Mesenteric fat pad (tissue), 1 donor: ENCODE measurements around the gene KCNE4. TPM values are rescaled to one million over a fixed set of nuclear protein-coding genes. Genes with fewer than 3 reads are reported as not detected.
"Not testable (repeated sequence)": the region's sequence is repeated elsewhere in the genome, so short reads cannot be mapped to it uniquely, and the experiment has no call there.

Experiments used
- DNase-seq: peaks from one replicate; pipeline ENCODE4 v3.0.0-alpha.2; 2020; ENCODE audit warnings: low spot score
- total RNA-seq: library from RNA; stranded (reverse); fragmentation: NEBNext Ultra II Directional; extraction: Animal tissue kit (Norgen Biotek cat#: 25700); gene quantifications from one replicate; pipeline ENCODE4 v1.2.1, GENCODE V29; 2021
- donor health status: DM: yes; HTN: yes; CAD: no.

The KCNE4 gene
- total RNA-seq, 1 donor from 2014 or later, result 15.0 TPM

DNA sequence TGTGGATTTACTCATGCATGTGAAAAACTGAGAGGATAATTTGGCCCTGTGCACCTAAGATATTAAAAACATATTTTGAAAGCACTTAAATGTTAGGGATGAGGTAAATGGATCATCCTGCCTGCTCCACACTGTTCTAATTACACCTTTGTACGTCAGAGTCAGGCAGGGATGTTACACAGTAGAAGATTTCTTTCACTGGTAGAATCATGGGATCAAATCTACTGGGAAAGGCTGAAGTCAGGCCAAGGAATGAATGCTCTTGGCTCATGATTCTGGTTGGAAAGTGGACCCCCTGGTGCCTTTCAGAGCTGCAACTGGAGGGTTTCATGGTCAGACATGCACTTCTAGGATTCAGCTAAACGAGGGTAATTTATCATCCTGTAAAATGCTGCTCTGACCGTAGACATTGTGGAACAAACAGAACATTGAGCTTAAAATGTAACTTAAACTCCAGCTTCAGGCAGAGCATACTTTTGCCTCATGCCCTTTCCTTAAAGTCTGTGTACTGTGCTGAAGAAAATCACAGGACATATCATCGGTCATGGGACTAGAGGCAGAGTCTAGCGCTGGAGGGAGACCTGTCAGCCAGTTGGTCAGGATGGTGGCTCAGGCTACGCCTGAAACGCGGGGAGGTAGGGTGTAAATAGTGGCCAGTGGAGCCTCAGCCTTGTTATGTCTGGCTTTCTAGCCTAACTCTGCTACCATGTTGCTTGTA, 4.9 kb downstream of the KCNE4 start:
- DNase-seq, result no peak

DNA sequence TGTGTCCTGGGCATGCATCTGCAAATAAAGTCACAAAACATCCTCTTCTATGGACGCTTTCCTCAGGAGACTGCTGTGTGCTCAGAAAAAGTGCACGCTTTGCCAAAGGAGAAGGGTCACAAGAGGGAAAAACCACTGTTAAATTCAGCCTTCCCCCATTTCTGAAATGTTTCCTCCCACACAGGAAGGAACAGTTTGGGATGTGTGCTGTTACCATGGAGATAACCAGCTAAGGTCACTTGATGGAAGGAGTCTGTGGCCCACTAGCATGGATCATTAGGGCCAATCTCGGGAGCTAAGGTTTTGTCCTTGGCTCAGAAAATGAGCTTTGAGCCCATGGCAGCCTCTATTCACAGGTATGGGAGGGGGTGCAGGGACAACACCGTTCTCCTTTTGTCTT, 5.6 kb downstream of the KCNE4 start:
- no peak for DNase-seq

DNA sequence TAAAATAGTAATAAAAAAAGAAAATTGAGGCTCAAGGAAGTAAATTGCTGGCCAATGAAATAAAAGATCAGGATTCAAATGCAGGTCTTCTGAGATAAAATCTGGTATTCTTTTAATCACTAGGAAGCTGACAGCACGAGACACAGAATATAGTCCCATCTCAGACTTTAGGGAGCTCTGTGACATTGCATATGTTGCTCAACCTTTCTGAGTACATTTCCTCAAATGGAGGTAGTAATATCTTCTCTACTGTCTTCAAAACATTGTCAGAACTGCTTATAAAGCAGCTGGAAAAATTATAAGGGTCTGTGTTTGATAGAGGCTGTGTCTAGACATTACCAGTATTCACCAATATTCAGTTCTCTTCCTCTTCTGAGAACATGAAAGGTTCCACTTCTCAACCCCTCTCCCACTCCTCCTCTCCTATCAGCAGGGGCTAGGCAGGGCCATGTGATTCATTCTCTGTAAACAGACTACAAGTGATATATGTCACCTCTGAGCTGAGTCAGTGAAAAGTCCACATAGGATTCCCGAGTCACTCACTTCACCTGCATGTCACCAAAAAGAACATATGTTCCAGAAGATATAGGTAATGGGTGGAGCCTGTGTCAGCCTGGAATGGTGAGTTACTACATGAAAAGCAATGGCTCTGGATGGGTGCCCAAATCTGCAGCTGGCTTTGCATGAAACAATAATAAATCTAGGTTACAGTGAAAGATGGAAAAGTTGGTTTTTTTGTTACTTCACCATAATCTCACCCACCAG, 7.1 kb downstream of the KCNE4 start:
- no peak for DNase-seq

DNA sequence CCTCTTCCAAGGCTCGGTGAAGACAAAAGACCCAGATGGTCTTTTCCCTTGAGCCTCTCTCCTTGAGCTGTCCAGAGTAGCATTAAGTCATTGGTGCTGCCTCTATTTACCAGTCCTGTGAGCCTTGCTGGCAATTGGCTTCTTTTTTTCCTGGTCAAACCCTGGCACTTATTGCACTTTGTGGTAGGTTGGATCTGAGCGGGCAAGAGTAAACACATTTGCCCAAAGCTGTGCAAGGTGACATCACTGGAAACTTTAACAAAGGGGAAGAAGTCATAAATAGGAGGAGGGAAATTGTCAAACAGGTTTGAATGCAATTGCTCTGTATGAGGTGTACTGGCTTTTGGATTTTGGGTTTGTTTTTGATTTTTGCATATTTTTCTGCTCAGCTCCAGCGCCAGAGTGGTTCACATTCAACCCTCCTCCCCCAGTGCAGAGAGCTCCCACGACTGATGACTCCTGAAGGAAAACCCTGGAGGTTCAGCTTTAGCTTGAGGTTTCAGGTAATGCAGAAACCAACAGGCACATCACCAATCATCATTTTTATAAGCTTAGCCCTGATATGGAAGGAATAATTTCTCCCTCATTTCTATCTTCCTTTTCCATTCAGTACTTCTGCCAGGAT, 8.3 kb downstream of the KCNE4 start:
- no peak for DNase-seq

DNA sequence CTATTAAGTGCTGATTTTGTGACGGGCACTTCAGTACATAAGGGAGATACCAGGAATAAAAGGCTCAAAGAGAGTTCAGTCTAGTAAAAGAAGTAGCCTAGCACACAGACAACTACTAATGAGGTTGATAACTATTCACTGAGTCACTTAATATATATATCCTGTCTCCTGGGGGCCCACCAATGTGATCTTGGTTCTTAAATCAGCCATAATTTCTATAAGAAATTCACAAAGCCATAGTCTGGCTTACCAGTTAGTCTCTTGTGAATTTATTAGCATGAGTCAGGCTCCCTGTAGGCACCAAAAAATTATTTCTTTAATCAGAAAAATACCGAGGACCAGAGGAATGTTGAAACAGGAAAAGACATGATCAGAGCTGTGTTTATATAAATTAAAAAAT, 10.4 kb downstream of the KCNE4 start:
- no peak for DNase-seq

DNA sequence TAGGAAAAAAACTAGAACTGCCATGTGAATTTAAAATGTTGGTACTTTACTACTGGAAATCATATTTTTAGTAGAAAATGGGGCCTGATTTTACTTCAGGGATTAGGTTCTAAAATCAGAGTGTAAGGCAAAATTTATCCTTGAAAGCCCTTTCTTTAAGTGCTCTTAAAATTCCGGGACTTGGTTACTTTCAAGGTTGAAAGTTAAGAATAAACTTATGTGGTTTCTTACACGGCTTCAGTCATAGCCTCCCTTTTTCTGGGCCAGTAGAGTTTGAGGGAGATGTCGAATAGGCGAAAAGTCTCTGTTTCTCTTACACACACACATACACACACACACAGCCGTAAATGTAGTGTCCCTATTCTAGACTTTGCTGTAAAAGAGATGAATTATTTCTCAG, 13.1 kb downstream of the KCNE4 start:
- no peak for DNase-seq

DNA sequence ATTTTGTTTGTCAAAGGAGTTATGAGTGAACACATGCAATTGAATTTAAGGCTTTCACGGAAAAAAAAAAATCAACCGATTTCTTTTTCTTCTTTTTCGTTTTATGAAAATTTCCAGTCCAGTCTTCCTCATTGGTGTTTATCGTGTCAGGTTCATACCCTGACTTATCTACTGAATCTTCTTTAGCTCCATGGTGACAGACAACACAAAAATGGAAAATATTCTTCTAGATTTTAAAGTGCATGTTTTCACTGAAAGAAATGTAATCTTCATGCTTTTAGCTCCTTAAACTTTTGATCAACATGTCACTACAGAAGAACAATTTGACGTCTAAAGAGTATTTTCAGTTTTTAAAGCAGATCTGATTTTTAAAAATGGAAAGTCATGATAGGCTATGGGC, 14.7 kb downstream of the KCNE4 start:
- DNase-seq, result no peak

DNA sequence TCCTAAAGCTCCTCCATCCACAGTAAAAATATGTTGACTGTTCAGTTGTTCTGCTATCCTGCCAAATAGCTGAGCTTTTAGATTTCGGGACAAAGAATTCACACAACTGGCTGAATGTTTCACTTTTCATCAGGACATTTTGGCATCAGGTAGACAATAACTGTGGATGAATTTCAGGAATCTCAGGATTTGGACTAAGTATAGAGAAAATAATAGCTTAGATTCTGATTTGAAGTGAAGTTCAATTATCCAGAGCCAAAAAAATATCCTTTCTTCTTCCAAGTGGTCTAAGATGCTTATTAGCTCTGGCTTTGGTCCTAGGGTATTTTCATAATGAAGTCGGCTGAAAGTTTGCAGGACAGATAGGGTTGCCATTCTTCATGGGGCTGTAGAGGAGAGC, 16.1 kb downstream of the KCNE4 start:
- no peak for DNase-seq

DNA sequence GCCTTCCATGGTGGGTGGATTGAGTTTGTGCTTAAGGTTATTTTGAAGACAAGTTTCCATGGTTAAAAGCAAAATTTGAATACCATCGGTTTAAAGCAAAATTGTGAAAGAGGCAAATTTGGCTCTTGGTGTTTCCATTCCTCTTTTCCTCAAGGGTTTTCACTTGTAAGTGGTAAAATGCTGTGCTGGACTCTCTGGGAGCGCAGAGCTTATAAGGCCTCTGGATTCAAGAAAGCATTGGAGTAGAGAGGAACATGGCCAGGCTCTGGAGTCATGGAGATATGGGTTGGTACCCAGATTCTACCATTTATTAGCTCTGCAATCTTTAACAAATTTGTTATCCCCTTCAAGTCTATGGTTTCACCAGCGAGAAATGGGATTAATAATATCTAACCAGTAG, 17.5 kb downstream of the KCNE4 start:
- DNase-seq, result no peak

DNA sequence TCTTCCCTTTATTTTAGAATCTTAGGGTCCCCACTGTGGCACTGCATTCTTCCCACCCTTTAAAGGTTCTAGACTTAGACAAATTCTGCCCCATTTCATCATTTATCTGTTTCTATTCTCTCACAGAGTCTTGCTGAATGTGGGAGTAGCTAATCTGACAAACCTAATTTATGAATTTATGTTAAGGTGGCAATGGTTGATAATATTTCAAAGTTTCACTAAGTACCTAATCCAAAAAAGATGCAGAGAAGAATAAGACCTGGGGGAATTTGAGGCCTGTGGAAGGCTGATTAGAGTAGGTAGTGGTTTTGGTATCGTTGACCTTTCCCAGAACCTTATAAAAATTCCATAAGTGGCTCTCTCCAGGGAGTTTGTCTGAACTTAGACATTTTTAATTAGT, 18.0 kb downstream of the KCNE4 start:
- no peak for DNase-seq

DNA sequence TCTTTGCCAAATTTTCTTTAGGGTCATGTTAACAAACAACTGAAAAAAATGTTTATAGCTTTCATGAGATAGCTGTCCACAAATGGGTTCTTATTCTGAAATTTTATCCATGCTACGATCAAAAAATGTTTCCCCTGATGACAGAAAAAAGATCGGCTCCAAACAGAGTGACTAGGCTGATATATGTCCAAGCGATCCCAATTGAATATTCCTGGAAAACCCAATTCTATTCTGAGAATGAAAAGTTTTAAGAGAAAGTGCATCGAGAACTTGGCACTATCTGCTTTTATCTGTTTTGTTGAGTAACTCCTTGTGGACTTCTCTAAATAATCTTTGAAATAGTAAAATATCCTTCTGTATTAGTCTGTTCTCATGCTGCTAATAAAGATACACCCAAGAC, 19.1 kb downstream of the KCNE4 start:
- DNase-seq, result no peak

DNA sequence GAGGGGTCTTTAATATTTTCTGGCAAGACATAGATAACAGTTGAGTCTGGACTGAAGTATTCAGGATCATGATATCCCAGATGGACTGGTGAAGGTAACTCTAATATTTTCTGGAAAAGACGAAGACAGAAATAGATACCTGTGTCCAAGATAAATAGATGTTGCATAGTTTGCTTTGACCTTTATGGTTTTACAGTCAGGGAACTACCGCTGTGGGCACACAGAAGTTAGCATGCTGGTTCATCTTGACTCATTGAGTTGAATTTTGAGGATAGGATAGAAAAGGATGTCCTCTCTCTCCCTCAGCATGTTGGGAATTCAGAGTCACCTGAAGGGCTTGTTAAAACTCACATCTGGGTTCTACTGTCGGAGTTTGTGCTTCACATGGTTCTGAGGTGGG, 20.8 kb downstream of the KCNE4 start:
- no peak for DNase-seq

DNA sequence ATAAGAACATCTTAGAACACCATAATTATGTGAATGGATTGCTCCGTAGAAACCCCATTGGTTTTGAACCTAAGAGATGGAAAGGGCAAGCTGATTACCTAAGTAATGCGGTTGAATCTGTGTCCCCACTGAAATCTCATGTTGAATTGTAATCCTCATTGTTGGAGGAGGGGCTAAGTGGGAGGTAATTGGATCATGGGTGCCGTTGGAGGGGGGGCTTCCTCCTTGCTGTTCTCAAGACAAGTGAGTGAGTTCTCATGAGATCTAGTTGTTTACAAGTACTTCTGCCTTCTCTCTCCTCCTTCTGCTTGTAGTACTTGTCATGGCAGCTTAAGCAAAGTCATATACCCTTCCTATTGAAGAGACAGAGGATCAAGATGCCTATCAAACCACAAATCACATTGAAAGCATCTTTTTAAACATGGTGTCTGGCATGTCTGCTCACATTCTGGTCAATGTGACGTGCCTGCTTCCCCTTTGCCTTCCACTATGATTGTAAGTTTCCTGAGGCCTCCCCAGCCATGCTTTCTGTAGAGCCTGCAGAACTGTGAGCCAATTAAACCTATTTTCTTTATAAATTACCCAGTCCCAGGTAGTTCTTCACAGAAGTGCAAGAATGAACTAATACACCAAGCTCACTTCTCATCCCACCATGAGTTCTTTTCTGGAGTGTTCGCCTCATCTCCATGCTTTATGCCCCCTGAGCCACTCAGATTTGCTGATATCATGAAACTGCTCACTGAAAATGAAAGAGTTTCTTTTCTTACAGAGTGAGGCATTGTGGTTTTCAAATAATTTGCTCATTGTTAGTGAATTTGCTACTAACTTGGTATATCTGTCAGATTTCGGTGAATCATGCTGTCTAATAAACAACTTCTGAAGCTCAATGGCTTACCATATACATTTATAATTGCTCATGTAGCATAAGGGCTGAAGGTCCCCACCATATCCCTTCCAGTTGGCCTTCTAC, 23.6 kb downstream of the KCNE4 start:
- no peak for DNase-seq

DNA sequence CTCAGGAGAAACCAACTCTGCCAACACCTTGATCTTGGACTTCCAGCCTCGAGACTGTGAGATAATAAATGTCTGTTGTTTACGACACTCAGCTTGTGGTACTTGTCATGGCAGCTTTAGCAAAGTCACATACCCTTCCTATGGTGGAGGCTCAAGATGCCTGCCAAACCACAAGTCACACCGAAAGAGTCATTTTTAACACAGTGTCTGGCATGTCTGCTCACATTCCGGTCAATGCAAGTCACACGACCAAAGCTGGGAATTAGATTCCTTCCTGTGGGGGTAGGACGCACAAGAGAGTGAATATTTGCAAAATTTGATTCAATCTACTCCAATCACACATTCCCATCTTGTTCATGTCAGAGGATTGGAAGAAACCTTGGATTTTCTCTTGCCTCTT, 24.6 kb downstream of the KCNE4 start:
- DNase-seq, result no peak

DNA sequence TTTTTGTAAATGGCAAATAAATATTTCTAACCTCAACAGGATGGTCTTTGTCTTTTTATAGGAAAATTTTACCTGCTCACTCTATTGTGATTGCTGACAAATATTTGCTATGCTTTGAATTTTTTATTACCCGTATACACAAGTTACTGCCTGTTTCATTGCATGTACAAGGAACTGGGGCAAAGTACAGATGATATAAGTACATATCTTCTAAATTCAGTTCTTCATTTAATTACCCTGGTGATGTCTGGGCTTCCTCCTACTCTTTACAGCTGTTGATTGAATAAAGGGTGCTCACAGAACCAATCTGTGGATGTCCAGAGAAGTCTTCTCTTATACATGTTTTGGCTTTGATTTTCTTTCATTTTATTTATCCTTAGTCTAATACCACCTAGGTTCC, 26.5 kb downstream of the KCNE4 start:
- no peak for DNase-seq

DNA sequence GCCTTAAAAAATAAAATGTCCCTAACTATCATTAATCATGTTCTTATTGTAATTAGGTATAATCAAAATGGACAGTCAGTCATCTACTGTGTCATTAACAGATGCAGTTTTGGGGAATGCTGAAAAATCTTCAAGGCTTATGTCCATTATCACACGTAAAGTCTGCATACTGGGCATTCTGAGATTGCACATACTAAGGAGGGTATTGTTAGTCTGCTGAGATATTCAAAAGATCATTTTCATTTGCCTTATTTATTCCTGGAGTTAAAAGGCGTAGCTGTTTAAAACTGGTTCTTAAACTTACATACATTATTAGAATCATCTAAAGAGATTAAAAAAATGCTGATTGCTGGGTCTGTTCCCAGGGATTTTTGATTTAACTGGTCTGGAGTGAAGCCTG, 27.4 kb downstream of the KCNE4 start:
- no peak for DNase-seq

DNA sequence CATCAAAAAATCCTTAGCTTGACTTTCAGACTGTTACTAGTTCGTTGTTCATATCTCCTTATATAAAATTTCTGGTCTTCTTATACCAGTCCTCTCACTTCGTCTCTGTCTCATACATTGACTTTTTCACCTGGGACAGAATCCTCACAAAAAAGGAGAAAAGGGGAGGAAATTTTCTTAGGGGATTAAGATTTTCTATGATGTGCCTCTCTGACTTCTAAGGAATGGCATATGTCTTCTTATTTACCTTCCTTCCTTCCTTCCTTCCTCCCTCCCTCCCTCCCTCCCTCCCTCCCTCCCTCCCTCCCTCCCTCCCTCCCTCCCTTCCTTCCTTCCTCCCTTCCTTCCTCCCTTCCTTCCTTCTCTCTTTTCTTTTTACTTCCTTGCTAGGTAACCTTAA, 27.9 kb downstream of the KCNE4 start:
- DNase-seq, result no peak

DNA sequence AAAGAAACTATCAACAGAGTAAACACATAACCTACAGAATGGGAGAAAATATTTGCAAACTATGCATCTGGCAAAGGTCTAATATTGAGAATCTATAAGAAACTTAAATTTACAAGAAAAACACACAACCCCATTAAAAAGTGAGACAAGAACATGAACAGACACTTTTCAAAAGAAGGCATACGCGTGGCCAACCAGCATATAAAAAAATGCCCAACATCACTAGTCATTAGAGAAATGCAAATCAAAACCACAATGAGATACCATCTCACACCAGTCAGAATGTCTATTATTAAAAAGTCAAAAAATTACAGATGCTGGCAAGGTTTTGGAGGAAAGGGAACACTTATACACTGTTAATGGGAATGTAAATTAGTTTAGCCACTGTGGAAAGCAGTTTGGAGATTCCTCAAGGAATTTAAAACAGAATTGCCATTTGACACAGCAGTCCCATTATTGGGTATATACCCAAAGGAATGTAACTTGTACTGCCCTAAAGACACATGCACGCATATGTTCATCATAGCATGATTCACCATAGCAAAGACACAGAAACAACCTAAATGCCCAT, 28.9 kb downstream of the KCNE4 start:
- not testable (repeated sequence) for DNase-seq

DNA sequence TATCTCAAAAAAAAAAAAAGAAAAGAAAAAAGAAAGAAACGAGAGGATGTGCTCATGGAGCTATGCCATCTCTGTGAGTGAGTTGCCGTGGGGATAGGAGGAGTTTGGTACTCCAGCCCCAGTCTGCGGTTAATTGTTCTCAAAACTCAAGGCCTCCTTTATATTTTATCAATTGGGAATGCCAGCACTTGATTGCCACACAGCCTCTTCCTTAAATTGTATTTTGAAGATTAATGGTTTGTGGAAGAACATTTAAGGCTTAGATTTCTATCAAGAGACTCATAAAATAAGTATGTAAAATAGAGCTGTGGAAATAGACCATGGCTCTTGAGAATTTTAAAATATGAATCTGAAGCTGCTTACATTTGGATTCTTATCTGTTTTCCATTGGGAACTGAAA, 29.8 kb downstream of the KCNE4 start:
- DNase-seq, result no peak

DNA sequence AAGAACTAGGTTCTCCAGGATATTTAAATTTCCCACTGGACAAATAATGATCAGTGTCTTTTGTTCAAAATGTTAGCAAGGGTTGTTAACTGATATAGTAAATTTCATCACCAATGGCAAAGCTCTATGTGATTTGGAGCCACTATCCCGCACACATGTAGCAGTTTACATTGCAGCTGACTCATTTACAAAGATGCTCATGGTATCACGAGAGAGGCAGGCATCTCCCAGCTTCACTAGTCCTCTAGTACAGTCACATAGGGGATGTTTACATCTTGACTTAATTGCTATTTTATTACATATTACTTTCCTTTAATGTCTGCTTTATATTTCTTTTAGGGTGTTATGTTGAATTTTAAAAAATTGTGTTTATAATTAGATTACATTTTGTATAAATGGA, 30.7 kb downstream of the KCNE4 start:
- no peak for DNase-seq
